Measurements from ENCODE around the gene CGN. TPM values are rescaled to one million over a fixed set of nuclear protein-coding genes. Genes with fewer than 3 reads are reported as not detected.

Gene CGN
- total RNA-seq, 2 donors from 2014 or later: 2.3 TPM; not detected in 1

DNA sequence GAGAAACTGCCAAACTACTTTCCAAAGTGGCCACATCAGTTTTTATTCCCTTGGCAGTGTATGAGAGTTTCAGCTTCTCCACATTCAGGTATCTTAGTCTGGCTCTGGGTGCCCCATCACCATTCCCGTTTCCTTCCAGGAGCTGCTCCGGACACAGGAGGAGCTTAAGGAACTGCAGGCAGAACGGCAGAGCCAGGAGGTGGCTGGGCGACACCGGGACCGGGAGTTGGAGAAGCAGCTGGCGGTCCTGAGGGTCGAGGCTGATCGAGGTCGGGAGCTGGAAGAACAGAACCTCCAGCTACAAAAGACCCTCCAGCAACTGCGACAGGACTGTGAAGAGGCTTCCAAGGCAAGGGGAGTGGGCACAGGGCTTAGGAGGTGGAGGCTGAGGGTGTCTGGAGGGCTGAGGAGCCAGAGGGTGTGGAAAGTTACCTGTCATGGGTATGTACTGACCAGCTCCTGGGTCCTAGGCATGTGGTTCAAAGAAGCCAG lies 18.1 kb downstream of the CGN start:
- Histone ChIP-seq H3K4me1 (ENCODE audit: control insufficient read depth in 1 of 2, low read depth in 2 of 2) (no peaks in the 10 kb centered on the region), H3K27ac (no peak overlapping the region), H3K36me3 (no peaks in the 10 kb centered on the region), H3K9me3 (no peaks in the 10 kb centered on the region), H3K4me3 (no peak overlapping the region), H3K27me3 (replicated peaks; ENCODE audit: insufficient read depth) (no peaks in the 10 kb centered on the region)
- DNase-seq (ENCODE audit: low spot score) (no peak), ATAC-seq (ENCODE audit: insufficient number of reproducible peaks, low FRiP score, low read depth) (no peak)
- TF ChIP-seq, protein P1, sequence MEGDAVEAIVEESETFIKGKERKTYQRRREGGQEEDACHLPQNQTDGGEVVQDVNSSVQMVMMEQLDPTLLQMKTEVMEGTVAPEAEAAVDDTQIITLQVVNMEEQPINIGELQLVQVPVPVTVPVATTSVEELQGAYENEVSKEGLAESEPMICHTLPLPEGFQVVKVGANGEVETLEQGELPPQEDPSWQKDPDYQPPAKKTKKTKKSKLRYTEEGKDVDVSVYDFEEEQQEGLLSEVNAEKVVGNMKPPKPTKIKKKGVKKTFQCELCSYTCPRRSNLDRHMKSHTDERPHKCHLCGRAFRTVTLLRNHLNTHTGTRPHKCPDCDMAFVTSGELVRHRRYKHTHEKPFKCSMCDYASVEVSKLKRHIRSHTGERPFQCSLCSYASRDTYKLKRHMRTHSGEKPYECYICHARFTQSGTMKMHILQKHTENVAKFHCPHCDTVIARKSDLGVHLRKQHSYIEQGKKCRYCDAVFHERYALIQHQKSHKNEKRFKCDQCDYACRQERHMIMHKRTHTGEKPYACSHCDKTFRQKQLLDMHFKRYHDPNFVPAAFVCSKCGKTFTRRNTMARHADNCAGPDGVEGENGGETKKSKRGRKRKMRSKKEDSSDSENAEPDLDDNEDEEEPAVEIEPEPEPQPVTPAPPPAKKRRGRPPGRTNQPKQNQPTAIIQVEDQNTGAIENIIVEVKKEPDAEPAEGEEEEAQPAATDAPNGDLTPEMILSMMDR (IDR thresholded peaks at IDR 0.05): no peak

- Histone ChIP-seq H3K4me1 (ENCODE audit: control insufficient read depth in 1 of 2, low read depth in 2 of 2) (no peaks in the 10 kb centered on the region), H3K27me3 (replicated peaks; ENCODE audit: insufficient read depth) (no peaks in the 10 kb centered on the region), H3K4me3 (no peak overlapping the region), H3K27ac (no peak overlapping the region), H3K9me3 (no peaks in the 10 kb centered on the region), H3K36me3 (no peaks in the 10 kb centered on the region)
- DNase-seq (ENCODE audit: low spot score) (no peak), ATAC-seq (ENCODE audit: insufficient number of reproducible peaks, low FRiP score, low read depth) (no peak)
- TF ChIP-seq, protein P1 (IDR thresholded peaks at IDR 0.05): no peak
These were observed 18.6 kb downstream of the CGN start for GRCh38 chr1:151529781-151530180.

DNA sequence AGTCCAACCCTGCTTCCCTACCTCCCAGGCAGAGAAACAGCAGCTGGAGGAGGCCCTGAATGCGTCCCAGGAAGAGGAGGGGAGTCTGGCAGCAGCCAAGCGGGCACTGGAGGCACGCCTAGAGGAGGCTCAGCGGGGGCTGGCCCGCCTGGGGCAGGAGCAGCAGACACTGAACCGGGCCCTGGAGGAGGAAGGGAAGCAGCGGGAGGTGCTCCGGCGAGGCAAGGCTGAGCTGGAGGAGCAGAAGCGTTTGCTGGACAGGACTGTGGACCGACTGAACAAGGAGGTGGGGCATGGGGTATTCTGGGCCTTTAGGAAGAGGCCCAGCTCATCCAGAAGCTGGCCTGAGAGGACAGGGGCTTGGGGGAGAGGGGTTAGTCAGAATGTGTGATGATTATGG lies 19.3 kb downstream of the CGN start:
- Histone ChIP-seq H3K9me3 (no peaks in the 10 kb centered on the region), H3K27ac (no peak overlapping the region), H3K4me3 (no peak overlapping the region), H3K4me1 (ENCODE audit: control insufficient read depth in 1 of 2, low read depth in 2 of 2) (no peaks in the 10 kb centered on the region), H3K36me3 (no peaks in the 10 kb centered on the region), H3K27me3 (replicated peaks; ENCODE audit: insufficient read depth) (no peaks in the 10 kb centered on the region)
- TF ChIP-seq, protein P1 (IDR thresholded peaks at IDR 0.05): no peak
- DNase-seq (ENCODE audit: low spot score) (no peak), ATAC-seq (ENCODE audit: insufficient number of reproducible peaks, low FRiP score, low read depth) (no peak)

GRCh38 chr1:151533870-151534269 lies 22.7 kb downstream of the CGN start:
- H3K4me1 ChIP-seq (ENCODE audit: control insufficient read depth in 1 of 2, low read depth in 2 of 2): no peaks in the 10 kb centered on the region
- H3K27ac ChIP-seq: no peak overlapping the region
- TF ChIP-seq, protein P1 (IDR thresholded peaks at IDR 0.05): no peak
- no peaks in the 10 kb centered on the region for H3K36me3 ChIP-seq
- H3K9me3 ChIP-seq: no peaks in the 10 kb centered on the region
- H3K4me3 ChIP-seq: no peak overlapping the region
- ATAC-seq (ENCODE audit: insufficient number of reproducible peaks, low FRiP score, low read depth) (no peak), DNase-seq (ENCODE audit: low spot score) (no peak)
- no peaks in the 10 kb centered on the region for H3K27me3 ChIP-seq (replicated peaks; ENCODE audit: insufficient read depth)

GRCh38 chr1:151534662-151535278 lies 23.6 kb downstream of the CGN start:
- no peaks in the 10 kb centered on the region for H3K4me1 ChIP-seq (ENCODE audit: control insufficient read depth in 1 of 2, low read depth in 2 of 2)
- H3K9me3 ChIP-seq: no peaks in the 10 kb centered on the region
- TF ChIP-seq, protein P1 (IDR thresholded peaks at IDR 0.05): peak; percentile 83
- H3K27me3 ChIP-seq (replicated peaks; ENCODE audit: insufficient read depth): no peaks in the 10 kb centered on the region
- H3K27ac ChIP-seq: no peak overlapping the region
- no peak for ATAC-seq (ENCODE audit: insufficient number of reproducible peaks, low FRiP score, low read depth)
- H3K4me3 ChIP-seq: no peak overlapping the region
- DNase-seq (ENCODE audit: low spot score): no peak
- H3K36me3 ChIP-seq: no peaks in the 10 kb centered on the region

Measured in thoracic aorta (tissue), 2 donors.